WTC11 (cell line): Measurements from ENCODE around the gene TREH.
"Not testable (repeated sequence)": the region's sequence is repeated elsewhere in the genome, so short reads cannot be mapped to it uniquely, and the experiment has no call there.

Source experiments
- CREB1 ChIP-seq: sonication (generic); formaldehyde crosslinking; IDR thresholded peaks from 2 replicates; pipeline ENCODE4 v1.8.0; 2023; ENCODE audit warnings: mild to moderate bottlenecking, missing genetic modification reagents
- NR3C1 ChIP-seq: sonication (generic); formaldehyde crosslinking; conservative IDR thresholded peaks from 2 replicates; pipeline ENCODE4 v1.8.1; 2023; ENCODE audit warnings: low read depth, mild to moderate bottlenecking, missing genetic modification reagents
- TCF7 ChIP-seq: sonication (generic); formaldehyde crosslinking; IDR thresholded peaks from 2 replicates; pipeline ENCODE4 v1.8.0; 2022; ENCODE audit warnings: mild to moderate bottlenecking, low read depth, missing genetic modification reagents, moderate library complexity
- TF ChIP-seq, protein P1 (sequence below): fragments of 200-600 bp; IDR thresholded peaks from 2 replicates; pipeline ENCODE4 v1.8.0; 2022; ENCODE audit warnings: antibody characterized with exemption
- TF ChIP-seq, protein P2 (sequence below): sonication (generic); formaldehyde crosslinking; IDR thresholded peaks from 2 replicates; pipeline ENCODE4 v1.8.1; 2022; ENCODE audit warnings: missing genetic modification reagents, borderline replicate concordance
- TF ChIP-seq, protein P3 (sequence below): sonication (generic); formaldehyde crosslinking; IDR thresholded peaks from 2 replicates; pipeline ENCODE4 v1.8.0; 2022; ENCODE audit warnings: mild to moderate bottlenecking, missing genetic modification reagents
- TF ChIP-seq, protein P4 (sequence below): sonication (generic); formaldehyde crosslinking; IDR thresholded peaks from 2 replicates; pipeline ENCODE4 v1.8.1; 2023; ENCODE audit warnings: mild to moderate bottlenecking, moderate library complexity, missing genetic modification reagents

DNA sequence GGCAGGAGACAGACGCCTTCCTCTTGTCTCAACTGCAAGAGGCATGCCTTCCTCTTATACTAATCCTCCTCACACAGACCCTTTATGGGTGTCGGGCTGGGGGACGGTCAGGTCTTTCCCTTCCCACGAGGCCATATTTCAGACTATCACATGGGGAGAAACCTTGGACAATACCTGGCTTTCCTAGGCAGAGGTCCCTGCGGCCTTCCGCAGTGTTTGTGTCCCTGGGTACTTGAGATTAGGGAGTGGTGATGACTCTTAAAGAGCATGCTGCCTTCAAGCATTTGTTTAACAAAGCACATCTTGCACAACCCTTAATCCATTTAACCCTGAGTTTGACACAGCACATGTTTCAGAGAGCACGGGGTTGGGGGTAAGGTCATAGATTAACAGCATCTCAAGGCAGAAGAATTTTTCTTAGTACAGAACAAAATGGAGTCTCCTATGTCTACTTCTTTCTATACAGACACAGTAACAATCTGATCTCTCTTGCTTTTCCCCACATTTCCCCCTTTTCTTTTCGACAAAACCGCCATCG, 42.1 kb upstream of the TREH start:
- TF ChIP-seq TCF7, CREB1, NR3C1 (CRISPR knock-in tag): not testable (repeated sequence)
- TF ChIP-seq, protein P1, sequence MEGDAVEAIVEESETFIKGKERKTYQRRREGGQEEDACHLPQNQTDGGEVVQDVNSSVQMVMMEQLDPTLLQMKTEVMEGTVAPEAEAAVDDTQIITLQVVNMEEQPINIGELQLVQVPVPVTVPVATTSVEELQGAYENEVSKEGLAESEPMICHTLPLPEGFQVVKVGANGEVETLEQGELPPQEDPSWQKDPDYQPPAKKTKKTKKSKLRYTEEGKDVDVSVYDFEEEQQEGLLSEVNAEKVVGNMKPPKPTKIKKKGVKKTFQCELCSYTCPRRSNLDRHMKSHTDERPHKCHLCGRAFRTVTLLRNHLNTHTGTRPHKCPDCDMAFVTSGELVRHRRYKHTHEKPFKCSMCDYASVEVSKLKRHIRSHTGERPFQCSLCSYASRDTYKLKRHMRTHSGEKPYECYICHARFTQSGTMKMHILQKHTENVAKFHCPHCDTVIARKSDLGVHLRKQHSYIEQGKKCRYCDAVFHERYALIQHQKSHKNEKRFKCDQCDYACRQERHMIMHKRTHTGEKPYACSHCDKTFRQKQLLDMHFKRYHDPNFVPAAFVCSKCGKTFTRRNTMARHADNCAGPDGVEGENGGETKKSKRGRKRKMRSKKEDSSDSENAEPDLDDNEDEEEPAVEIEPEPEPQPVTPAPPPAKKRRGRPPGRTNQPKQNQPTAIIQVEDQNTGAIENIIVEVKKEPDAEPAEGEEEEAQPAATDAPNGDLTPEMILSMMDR = not testable (repeated sequence)
- TF ChIP-seq, protein P2, sequence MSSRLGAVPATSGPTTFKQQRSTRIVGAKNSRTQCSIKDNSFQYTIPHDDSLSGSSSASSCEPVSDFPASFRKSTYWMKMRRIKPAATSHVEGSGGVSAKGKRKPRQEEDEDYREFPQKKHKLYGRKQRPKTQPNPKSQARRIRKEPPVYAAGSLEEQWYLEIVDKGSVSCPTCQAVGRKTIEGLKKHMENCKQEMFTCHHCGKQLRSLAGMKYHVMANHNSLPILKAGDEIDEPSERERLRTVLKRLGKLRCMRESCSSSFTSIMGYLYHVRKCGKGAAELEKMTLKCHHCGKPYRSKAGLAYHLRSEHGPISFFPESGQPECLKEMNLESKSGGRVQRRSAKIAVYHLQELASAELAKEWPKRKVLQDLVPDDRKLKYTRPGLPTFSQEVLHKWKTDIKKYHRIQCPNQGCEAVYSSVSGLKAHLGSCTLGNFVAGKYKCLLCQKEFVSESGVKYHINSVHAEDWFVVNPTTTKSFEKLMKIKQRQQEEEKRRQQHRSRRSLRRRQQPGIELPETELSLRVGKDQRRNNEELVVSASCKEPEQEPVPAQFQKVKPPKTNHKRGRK (CRISPR knock-in tag) = not testable (repeated sequence)
- TF ChIP-seq, protein P3, sequence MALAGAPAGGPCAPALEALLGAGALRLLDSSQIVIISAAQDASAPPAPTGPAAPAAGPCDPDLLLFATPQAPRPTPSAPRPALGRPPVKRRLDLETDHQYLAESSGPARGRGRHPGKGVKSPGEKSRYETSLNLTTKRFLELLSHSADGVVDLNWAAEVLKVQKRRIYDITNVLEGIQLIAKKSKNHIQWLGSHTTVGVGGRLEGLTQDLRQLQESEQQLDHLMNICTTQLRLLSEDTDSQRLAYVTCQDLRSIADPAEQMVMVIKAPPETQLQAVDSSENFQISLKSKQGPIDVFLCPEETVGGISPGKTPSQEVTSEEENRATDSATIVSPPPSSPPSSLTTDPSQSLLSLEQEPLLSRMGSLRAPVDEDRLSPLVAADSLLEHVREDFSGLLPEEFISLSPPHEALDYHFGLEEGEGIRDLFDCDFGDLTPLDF (CRISPR knock-in tag) = not testable (repeated sequence)
- TF ChIP-seq, protein P4, sequence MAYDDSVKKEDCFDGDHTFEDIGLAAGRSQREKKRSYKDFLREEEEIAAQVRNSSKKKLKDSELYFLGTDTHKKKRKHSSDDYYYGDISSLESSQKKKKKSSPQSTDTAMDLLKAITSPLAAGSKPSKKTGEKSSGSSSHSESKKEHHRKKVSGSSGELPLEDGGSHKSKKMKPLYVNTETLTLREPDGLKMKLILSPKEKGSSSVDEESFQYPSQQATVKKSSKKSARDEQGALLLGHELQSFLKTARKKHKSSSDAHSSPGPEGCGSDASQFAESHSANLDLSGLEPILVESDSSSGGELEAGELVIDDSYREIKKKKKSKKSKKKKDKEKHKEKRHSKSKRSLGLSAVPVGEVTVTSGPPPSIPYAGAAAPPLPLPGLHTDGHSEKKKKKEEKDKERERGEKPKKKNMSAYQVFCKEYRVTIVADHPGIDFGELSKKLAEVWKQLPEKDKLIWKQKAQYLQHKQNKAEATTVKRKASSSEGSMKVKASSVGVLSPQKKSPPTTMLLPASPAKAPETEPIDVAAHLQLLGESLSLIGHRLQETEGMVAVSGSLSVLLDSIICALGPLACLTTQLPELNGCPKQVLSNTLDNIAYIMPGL (CRISPR knock-in tag) = not testable (repeated sequence)
